Kidney (tissue), 14 donors: ENCODE results near the gene ARPIN. TPM values are rescaled to one million over a fixed set of nuclear protein-coding genes. Genes with fewer than 3 reads are reported as not detected.

Source experiments
- DNase-seq, 5 donors: peaks; one replicate each; pipeline ENCODE4 v3.0.0-alpha.2; 2013 to 2020
- FAIRE-seq: peaks from 2 replicates; lab custom pipeline; 2012; peaks lifted over from hg19 to GRCh38; lab: Jason Lieb, UNC
- H3K27ac ChIP-seq, 2 donors: one replicate each; pipeline ENCODE4 v1.7.0; 2013; ENCODE audit warnings: low read depth in 2 of 2, low read length in 2 of 2, inconsistent platforms in 1 of 2
- H3K27me3 ChIP-seq: one replicate; pipeline ENCODE4 v1.7.1; 2013; ENCODE audit warnings: low read length, inconsistent platforms; ENCODE audit not compliant: control insufficient read depth, insufficient read depth
- H3K36me3 ChIP-seq, 3 donors: one replicate each; pipeline versions ENCODE4 v1.7.0 to v1.7.1; 2013; ENCODE audit warnings: low read length in 3 of 3, control low read depth in 1 of 3, inconsistent platforms in 1 of 3; ENCODE audit not compliant: insufficient read depth in 3 of 3, control insufficient read depth in 2 of 3
- H3K4me1 ChIP-seq, 3 donors: one replicate each; pipeline versions ENCODE4 v1.7.0 to v1.7.1; 2013; ENCODE audit warnings: low read length in 3 of 3, inconsistent platforms in 1 of 3, low read depth in 1 of 3; ENCODE audit not compliant: control insufficient read depth in 2 of 3, insufficient read depth in 2 of 3
- H3K4me3 ChIP-seq, 3 donors: one replicate each; pipeline versions ENCODE4 v1.7.0 to v1.8.1; 2013; ENCODE audit warnings: low read length in 3 of 3, control low read depth in 1 of 3, inconsistent platforms in 1 of 3
- H3K9ac ChIP-seq, 3 donors: one replicate each; pipeline versions ENCODE4 v1.7.0 to v1.7.1; 2013; ENCODE audit warnings: low read length in 3 of 3, control low read depth in 1 of 3, inconsistent platforms in 1 of 3
- H3K9me3 ChIP-seq, 3 donors: one replicate each; pipeline versions ENCODE4 v1.7.0 to v1.7.1; 2013; ENCODE audit warnings: low read length in 3 of 3, control low read depth in 1 of 3, inconsistent platforms in 1 of 3; ENCODE audit not compliant: control insufficient read depth in 2 of 3, insufficient read depth in 1 of 3
- intact Hi-C: fragments of 100-400 bp; cut with DNase I; formaldehyde crosslinking; loops from one replicate; pipeline ENCODE4 v1.11.1; 2022
- polyA plus RNA-seq: library from polyadenylated mRNA; stranded (reverse); fragments of 350-450 nt; fragmentation: Illumina TruSeq; extraction: RNeasy Lipid Tissue Mini Kit (QIAGEN cat#74804); gene quantifications from one replicate; pipeline ENCODE4 v1.2.3, GENCODE V29; 2014; ENCODE audit warnings: low read depth, low replicate concordance; ENCODE audit not compliant: insufficient read depth
- total RNA-seq: library from RNA; stranded (reverse); fragmentation: NEBNext Ultra II Directional; extraction: Animal tissue kit (Norgen Biotek cat#: 25700); gene quantifications from one replicate; pipeline ENCODE4 v1.2.1, GENCODE V29; 2021
- TF ChIP-seq, protein P1 (sequence below): IDR thresholded peaks from 3 replicates; pipeline ENCODE4 v1.5.1; 2012; ENCODE audit warnings: mild to moderate bottlenecking, moderate library complexity, borderline replicate concordance; ENCODE audit not compliant: insufficient read depth; ENCODE audit errors: extremely low read depth
- donor health status: control.
- donor health status: control.
- donor health status: control.
- donor health status: control.
- donor health status: control.
- donor health status: DM: yes; HTN: yes; CAD: no.
- donor health status: Normal renal cell carcinoma (clear cell type).

ARPIN gene
- total and polyA plus RNA-seq, 2 donors from 2014 or later, result 11.7 to 28.2 TPM

- H3K9ac ChIP-seq, result no peak overlapping the region
- TF ChIP-seq, protein P1, sequence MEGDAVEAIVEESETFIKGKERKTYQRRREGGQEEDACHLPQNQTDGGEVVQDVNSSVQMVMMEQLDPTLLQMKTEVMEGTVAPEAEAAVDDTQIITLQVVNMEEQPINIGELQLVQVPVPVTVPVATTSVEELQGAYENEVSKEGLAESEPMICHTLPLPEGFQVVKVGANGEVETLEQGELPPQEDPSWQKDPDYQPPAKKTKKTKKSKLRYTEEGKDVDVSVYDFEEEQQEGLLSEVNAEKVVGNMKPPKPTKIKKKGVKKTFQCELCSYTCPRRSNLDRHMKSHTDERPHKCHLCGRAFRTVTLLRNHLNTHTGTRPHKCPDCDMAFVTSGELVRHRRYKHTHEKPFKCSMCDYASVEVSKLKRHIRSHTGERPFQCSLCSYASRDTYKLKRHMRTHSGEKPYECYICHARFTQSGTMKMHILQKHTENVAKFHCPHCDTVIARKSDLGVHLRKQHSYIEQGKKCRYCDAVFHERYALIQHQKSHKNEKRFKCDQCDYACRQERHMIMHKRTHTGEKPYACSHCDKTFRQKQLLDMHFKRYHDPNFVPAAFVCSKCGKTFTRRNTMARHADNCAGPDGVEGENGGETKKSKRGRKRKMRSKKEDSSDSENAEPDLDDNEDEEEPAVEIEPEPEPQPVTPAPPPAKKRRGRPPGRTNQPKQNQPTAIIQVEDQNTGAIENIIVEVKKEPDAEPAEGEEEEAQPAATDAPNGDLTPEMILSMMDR, result no peak
- no peak overlapping the region for H3K27ac ChIP-seq
- FAIRE-seq, result no peak
- peaks cover 2 to 16% (median 13%) of the 10 kb centered on the region in 3 donors for H3K36me3 ChIP-seq
- DNase-seq, result no peak
- no peak overlapping the region for H3K4me3 ChIP-seq
- H3K4me1 ChIP-seq, result no peaks in the 10 kb centered on the region
- no peaks in the 10 kb centered on the region for H3K9me3 ChIP-seq
- intact Hi-C loops, result no loop called here
- no peaks in the 10 kb centered on the region for H3K27me3 ChIP-seq
These were observed 48.8 kb downstream of the ARPIN start for GRCh38 chr15:89863918-89864317.

DNA sequence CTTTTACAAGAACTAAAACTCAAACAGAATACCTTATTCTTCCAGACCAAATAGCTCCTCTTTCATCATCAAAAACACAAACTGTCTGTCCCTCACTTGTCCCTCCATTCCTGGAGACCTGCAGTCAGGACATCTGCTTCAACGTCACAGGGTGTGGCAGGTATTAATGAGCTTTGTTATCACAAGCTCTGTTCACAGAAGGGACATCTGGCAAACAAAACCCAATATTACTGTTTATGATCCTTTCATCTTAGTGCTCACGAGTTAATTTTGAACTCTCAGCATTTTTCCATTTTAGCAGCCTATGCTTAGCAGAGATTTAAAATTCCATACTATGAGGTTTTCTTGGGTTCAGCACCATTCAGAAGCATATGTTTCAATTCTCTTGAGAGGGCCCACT, 51.9 kb downstream of the ARPIN start:
- no peak overlapping the region for H3K4me3 ChIP-seq
- H3K36me3 ChIP-seq, result peaks cover 2 to 16% (median 13%) of the 10 kb centered on the region in 3 donors
- H3K9me3 ChIP-seq, result no peaks in the 10 kb centered on the region
- no peaks in the 10 kb centered on the region for H3K27me3 ChIP-seq
- FAIRE-seq (no peak), DNase-seq (no peak)
- no peak overlapping the region for H3K9ac ChIP-seq
- intact Hi-C loops, result no loop called here
- H3K4me1 ChIP-seq, result peaks cover 0 to 6% (median 6%) of the 10 kb centered on the region in 3 donors
- TF ChIP-seq, protein P1, result no peak
- H3K27ac ChIP-seq, result no peak overlapping the region

DNA sequence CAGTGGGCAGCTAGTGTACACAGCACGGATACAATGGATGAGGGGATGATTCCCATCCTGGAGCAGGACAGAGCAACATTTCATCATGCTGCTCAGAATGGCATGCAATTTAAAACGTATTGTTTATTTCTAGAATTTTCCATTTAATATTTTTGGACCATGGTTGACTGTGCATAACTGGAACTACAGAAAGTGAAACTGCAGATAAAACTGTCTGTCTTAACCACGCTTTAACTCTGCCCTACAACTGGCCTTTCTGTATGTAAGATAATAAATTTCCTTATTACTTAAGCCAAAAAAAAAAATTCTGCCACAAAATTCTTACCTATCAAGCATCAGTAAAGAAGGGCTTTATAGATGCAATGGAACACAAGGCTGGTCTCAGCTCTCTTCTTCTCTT, 52.3 kb downstream of the ARPIN start:
- Histone ChIP-seq H3K4me3 (no peak overlapping the region), H3K27me3 (no peaks in the 10 kb centered on the region), H3K4me1 (peaks cover 0 to 6% (median 6%) of the 10 kb centered on the region in 3 donors), H3K9ac (no peak overlapping the region), H3K36me3 (peaks cover 2 to 16% (median 13%) of the 10 kb centered on the region in 3 donors), H3K27ac (no peak overlapping the region), H3K9me3 (no peaks in the 10 kb centered on the region)
- DNase-seq, result no peak
- intact Hi-C loops, result no loop called here
- TF ChIP-seq, protein P1, result no peak
- FAIRE-seq, result no peak
